Thyroid gland (tissue), 4 donors: ENCODE measurements around the gene ACTRT2.

Experiments
- POLR2A ChIP-seq, 2 donors: fragments of 450-650 bp; IDR thresholded peaks; one replicate each; pipeline ENCODE4 v1.6.1; 2017; ENCODE audit warnings: antibody characterized with exemption in 2 of 2, mild to moderate bottlenecking in 2 of 2, moderate library complexity in 1 of 2
- TF ChIP-seq, protein P1 (sequence below), 6 experiments: fragments of 200-600 bp in 3 of 6; fragments of 450-650 bp in 3 of 6; sonication (generic) in 3 of 6; IDR thresholded peaks; one replicate each; pipeline ENCODE4 v1.5.1; 2016 to 2019; ENCODE audit warnings: antibody characterized with exemption in 6 of 6, mild to moderate bottlenecking in 2 of 6, inconsistent platforms in 1 of 6, moderate library complexity in 1 of 6

DNA sequence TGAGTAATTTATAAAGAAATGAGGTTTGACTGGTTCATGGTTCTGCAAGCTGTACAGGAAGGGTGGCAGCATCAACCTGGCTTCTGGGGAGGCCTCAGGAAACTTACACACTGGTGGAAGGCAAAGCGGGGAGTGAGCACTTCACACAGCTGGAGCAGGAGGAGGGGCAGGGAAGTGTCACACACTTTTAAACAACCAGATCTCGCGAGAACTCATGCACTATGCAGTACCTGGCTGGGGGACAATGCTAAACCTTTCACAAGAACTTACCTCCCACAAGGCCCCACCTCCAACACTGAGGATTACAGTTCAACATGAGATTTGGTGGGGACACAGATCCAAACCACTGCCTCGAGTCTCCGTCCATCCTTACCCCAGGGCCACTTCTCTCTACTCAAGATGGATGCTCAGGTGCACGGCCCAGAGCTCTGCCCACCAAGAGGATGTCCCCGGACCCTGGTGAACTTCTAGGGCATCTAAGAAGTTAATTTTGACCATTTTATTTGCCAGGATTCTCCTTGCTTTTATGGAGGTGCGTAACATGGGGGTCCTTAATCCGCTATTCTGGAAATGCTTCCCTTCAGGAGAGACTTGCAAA lies 22.7 kb upstream of the ACTRT2 start:
- TF ChIP-seq, protein P1, sequence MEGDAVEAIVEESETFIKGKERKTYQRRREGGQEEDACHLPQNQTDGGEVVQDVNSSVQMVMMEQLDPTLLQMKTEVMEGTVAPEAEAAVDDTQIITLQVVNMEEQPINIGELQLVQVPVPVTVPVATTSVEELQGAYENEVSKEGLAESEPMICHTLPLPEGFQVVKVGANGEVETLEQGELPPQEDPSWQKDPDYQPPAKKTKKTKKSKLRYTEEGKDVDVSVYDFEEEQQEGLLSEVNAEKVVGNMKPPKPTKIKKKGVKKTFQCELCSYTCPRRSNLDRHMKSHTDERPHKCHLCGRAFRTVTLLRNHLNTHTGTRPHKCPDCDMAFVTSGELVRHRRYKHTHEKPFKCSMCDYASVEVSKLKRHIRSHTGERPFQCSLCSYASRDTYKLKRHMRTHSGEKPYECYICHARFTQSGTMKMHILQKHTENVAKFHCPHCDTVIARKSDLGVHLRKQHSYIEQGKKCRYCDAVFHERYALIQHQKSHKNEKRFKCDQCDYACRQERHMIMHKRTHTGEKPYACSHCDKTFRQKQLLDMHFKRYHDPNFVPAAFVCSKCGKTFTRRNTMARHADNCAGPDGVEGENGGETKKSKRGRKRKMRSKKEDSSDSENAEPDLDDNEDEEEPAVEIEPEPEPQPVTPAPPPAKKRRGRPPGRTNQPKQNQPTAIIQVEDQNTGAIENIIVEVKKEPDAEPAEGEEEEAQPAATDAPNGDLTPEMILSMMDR (IDR thresholded peaks at IDR 0.05): no peak
- no peak for TF ChIP-seq POLR2A (IDR thresholded peaks at IDR 0.05)
